Islet precursor cell (in vitro differentiated cells): ENCODE results near the gene CGB1.
"Not testable (repeated sequence)": the region's sequence is repeated elsewhere in the genome, so short reads cannot be mapped to it uniquely, and the experiment has no call there.

Experiments used
- DNase-seq: peaks from one replicate; pipeline ENCODE4 v3.0.0-alpha.2; 2018

CGB1 gene

GRCh38 chr19:49057636-49058234 is 21.0 kb upstream of the CGB1 start, which contains the start of gene CGB7:
Gene CGB7, minus strand, starts transcription at chr19:49057749. Its CDS starts 2,374 bp downstream, at chr19:49055375.
- DNase-seq, result peak; percentile 91

GRCh38 chr19:49056902-49057596 is 20.4 kb upstream of the CGB1 start:
- DNase-seq, result not testable (repeated sequence)

- DNase-seq, result peak; percentile 87
These were observed 19.6 kb upstream of the CGB1 start for GRCh38 chr19:49056101-49056901.

- peak; percentile 89 for DNase-seq
These were observed 13.8 kb upstream of the CGB1 start for GRCh38 chr19:49050376-49051033.

- not testable (repeated sequence) for DNase-seq
These were observed 13.1 kb upstream of the CGB1 start for GRCh38 chr19:49049834-49050233.

- DNase-seq, result not testable (repeated sequence)
These were observed 12.3 kb upstream of the CGB1 start, which contains the start of gene CGB8 for GRCh38 chr19:49049011-49049410. Gene CGB8, minus strand, starts transcription at chr19:49049111. Its CDS starts 372 bp downstream, at chr19:49048739.

GRCh38 chr19:49043548-49043947 is 6.9 kb upstream of the CGB1 start, which contains the start of gene CGB5:
Gene CGB5, plus strand, starts transcription at chr19:49043848. Its CDS starts 362 bp downstream, at chr19:49044210.
- DNase-seq, result not testable (repeated sequence)

- DNase-seq, result not testable (repeated sequence)
These were observed 6.0 kb upstream of the CGB1 start for GRCh38 chr19:49042666-49043065.

GRCh38 chr19:49042177-49042576 is 5.5 kb upstream of the CGB1 start:
- DNase-seq, result peak; percentile 75

- DNase-seq, result not testable (repeated sequence)
These were observed 3.0 kb upstream of the CGB1 start for GRCh38 chr19:49039736-49040135.

- DNase-seq, result not testable (repeated sequence)
These were observed 2.0 kb upstream of the CGB1 start for GRCh38 chr19:49038557-49039276.

- DNase-seq, result not testable (repeated sequence)
These were observed 1.4 kb upstream of the CGB1 start for GRCh38 chr19:49038111-49038510.

- not testable (repeated sequence) for DNase-seq
These were observed 4.9 kb downstream of the CGB1 start, which contains the start of gene CGB2 for GRCh38 chr19:49031642-49032301. Gene CGB2, plus strand, starts transcription at chr19:49031890. Its CDS starts 206 bp downstream, at chr19:49032096.

GRCh38 chr19:49030323-49030722 is 6.4 kb downstream of the CGB1 start:
- DNase-seq, result not testable (repeated sequence)

GRCh38 chr19:49029749-49030148 is 6.9 kb downstream of the CGB1 start:
- not testable (repeated sequence) for DNase-seq

GRCh38 chr19:49028686-49029085 is 8.0 kb downstream of the CGB1 start:
- DNase-seq, result not testable (repeated sequence)

- not testable (repeated sequence) for DNase-seq
These were observed 11.1 kb downstream of the CGB1 start for GRCh38 chr19:49025599-49025998.

GRCh38 chr19:49025088-49025487 is 11.6 kb downstream of the CGB1 start:
- DNase-seq, result not testable (repeated sequence)

GRCh38 chr19:49024233-49024632 is 12.5 kb downstream of the CGB1 start, which contains the start of gene CGB3:
Gene CGB3, minus strand, starts transcription at chr19:49024333. Its CDS starts 362 bp downstream, at chr19:49023971.
- DNase-seq, result not testable (repeated sequence)

GRCh38 chr19:49022116-49022515 is 14.6 kb downstream of the CGB1 start:
- DNase-seq, result no peak
